HepG2 (cell line): ENCODE results near the gene DDI2. TPM values are rescaled to one million over a fixed set of nuclear protein-coding genes. Genes with fewer than 3 reads are reported as not detected.

Experiments used
- ATAC-seq: fragments of 200-7000 bp; cut with Tn5 transposase; 3 replicates; pipeline ENCODE4 v1.9.1; 2020; ENCODE audit warnings: mild to moderate bottlenecking, moderate library complexity
- BruUV-seq: library from RNA; stranded (reverse); fragments of 400-500 nt; replicated peaks from 2 replicates; lab custom pipeline; 2021; lab: Mats Ljungman, UMichigan
- CTCF ChIA-PET: fragments of 300-600 bp; formaldehyde crosslinking; extraction: SDS; loops from one replicate; lab custom pipeline; 2021; ENCODE audit warnings: low total read pairs, inconsistent platforms, low intra/inter-chr PET ratio; lab: Yijun Ruan, JAX
- POLR2A ChIA-PET: fragments of 350-600 bp; sonication (Branson Sonifier 250); formaldehyde crosslinking; loops from one replicate; lab custom pipeline; 2020; ENCODE audit warnings: antibody characterized with exemption, inconsistent platforms; lab: Yijun Ruan, JAX
- DNase-seq: peaks from one replicate; pipeline ENCODE4 v3.0.0-alpha.2; 2015; ENCODE audit warnings: low spot score
- FAIRE-seq: peaks from 3 replicates; lab custom pipeline; 2011; peaks lifted over from hg19 to GRCh38; lab: Jason Lieb, UNC
- H2AFZ ChIP-seq: one replicate; pipeline ENCODE4 v1.6.1; 2011; ENCODE audit warnings: low read length, inconsistent platforms
- H3K27ac ChIP-seq: fragments of 300-600 bp; 3 replicates; pipeline ENCODE4 v1.8.0; 2011; ENCODE audit warnings: mixed run types, mild to moderate bottlenecking, mixed read lengths, low read length, inconsistent platforms; ENCODE audit not compliant: insufficient read depth; ENCODE audit errors: extremely low read length
- H3K27me3 ChIP-seq, 2 experiments: fragments of 200-600 bp in 1 of 2; 2 replicates in 1 of 2; 3 replicates in 1 of 2; pipeline versions ENCODE4 v1.6.0 to v1.8.0; 2011; ENCODE audit warnings: low read length in 2 of 2, mild to moderate bottlenecking in 2 of 2, moderate library complexity in 2 of 2, inconsistent platforms in 1 of 2; ENCODE audit not compliant: insufficient read depth in 2 of 2, control insufficient read depth in 1 of 2
- H3K36me3 ChIP-seq, 2 experiments: fragments of 200-600 bp in 1 of 2; replicated peaks in 1 of 2; 2 replicates in 1 of 2; 3 replicates in 1 of 2; pipeline versions ENCODE4 v1.5.1 to v1.8.0; 2011; ENCODE audit warnings: low read length in 2 of 2, inconsistent platforms in 1 of 2; ENCODE audit not compliant: insufficient read depth in 2 of 2, control insufficient read depth in 1 of 2
- H3K4me1 ChIP-seq: 2 replicates; pipeline ENCODE4 v1.5.1; 2012; ENCODE audit warnings: low read length, inconsistent platforms; ENCODE audit not compliant: insufficient read depth
- H3K4me2 ChIP-seq: 2 replicates; pipeline ENCODE4 v1.6.0; 2011; ENCODE audit warnings: low read depth, low read length, inconsistent platforms
- H3K4me3 ChIP-seq, 3 experiments: fragments of 200-600 bp in 1 of 3; sonication (generic), shearing (Covaris generic) in 1 of 3; replicated peaks in 1 of 3; 2 replicates each; pipeline ENCODE4 v1.5.1; 2011 to 2016; ENCODE audit warnings: low read length in 3 of 3, inconsistent platforms in 2 of 3, low read depth in 2 of 3, mild to moderate bottlenecking in 2 of 3, control low read depth in 1 of 3, mixed read lengths in 1 of 3; ENCODE audit not compliant: insufficient read depth in 1 of 3
- H3K79me2 ChIP-seq: one replicate; pipeline ENCODE4 v1.6.1; 2011; ENCODE audit warnings: low read length, inconsistent platforms; ENCODE audit not compliant: insufficient read depth
- H3K9ac ChIP-seq: 2 replicates; pipeline ENCODE4 v1.6.0; 2011; ENCODE audit warnings: mild to moderate bottlenecking, low read depth, low read length, inconsistent platforms; ENCODE audit not compliant: insufficient read depth
- H3K9me3 ChIP-seq: 2 replicates; pipeline ENCODE4 v1.5.1; 2012; ENCODE audit warnings: mild to moderate bottlenecking, low read length
- H4K20me1 ChIP-seq: 2 replicates; pipeline ENCODE4 v1.6.0; 2011; ENCODE audit warnings: inconsistent platforms, mild to moderate bottlenecking, low read length, moderate library complexity; ENCODE audit not compliant: insufficient read depth
- HMG20B ChIP-seq: conservative IDR thresholded peaks from 2 replicates; pipeline ENCODE4 v1.6.1; 2016; ENCODE audit warnings: missing genetic modification reagents, missing compliant biosample characterization
- IKZF5 ChIP-seq: IDR thresholded peaks from 2 replicates; pipeline ENCODE4 v1.6.1; 2018; ENCODE audit warnings: missing genetic modification reagents, mild to moderate bottlenecking, missing compliant biosample characterization
- NR1H2 ChIP-seq: sonication (generic); formaldehyde crosslinking; IDR thresholded peaks from 2 replicates; pipeline ENCODE4 v1.8.1; 2022; ENCODE audit warnings: low read depth, missing genetic modification reagents, borderline replicate concordance
- RFX5 ChIP-seq: IDR thresholded peaks from 2 replicates; pipeline ENCODE4 v1.6.1; 2011; ENCODE audit warnings: low read depth, low read length, improper control_type of control experiment
- TOPORS ChIP-seq: sonication (generic); formaldehyde crosslinking; IDR thresholded peaks from 2 replicates; pipeline ENCODE4 v1.8.0; 2023; ENCODE audit warnings: mild to moderate bottlenecking, missing genetic modification reagents
- ZKSCAN5 ChIP-seq: sonication (generic); formaldehyde crosslinking; IDR thresholded peaks from 2 replicates; pipeline ENCODE4 v1.5.1; 2020; ENCODE audit warnings: mild to moderate bottlenecking, missing genetic modification reagents
- ZNF280D ChIP-seq: sonication (generic); formaldehyde crosslinking; IDR thresholded peaks from 2 replicates; pipeline ENCODE4 v1.5.1; 2020; ENCODE audit warnings: mild to moderate bottlenecking, missing genetic modification reagents
- ZNF510 ChIP-seq: sonication (generic); formaldehyde crosslinking; IDR thresholded peaks from 2 replicates; pipeline ENCODE4 v1.4.0; 2020; ENCODE audit warnings: low read depth, mild to moderate bottlenecking, missing genetic modification reagents
- ZNF746 ChIP-seq: sonication (generic); formaldehyde crosslinking; IDR thresholded peaks from 2 replicates; pipeline ENCODE4 v1.8.0; 2022; ENCODE audit warnings: mild to moderate bottlenecking, missing genetic modification reagents
- WGBS: methylation state at CpG from one replicate; pipeline ENCODE4 v1.1.6; 2017; ENCODE audit warnings: low lambda C conversion rate; 5-methylcytosine and 5-hydroxymethylcytosine counted together
- in situ Hi-C: cut with HindIII; loops from 2 replicates; pipeline ENCODE4 v1.10.0; 2017; ENCODE audit warnings: low pct_unique_long_range_greater_than_20kb; ENCODE audit not compliant: extremely low pct_ligation_motif_present
- intact Hi-C: fragments of 100-400 bp; cut with micrococcal nuclease; formaldehyde crosslinking; loops from one replicate; pipeline ENCODE4 v1.10.0; 2022; ENCODE audit not compliant: unreplicated experiment
- polyA plus RNA-seq, 8 experiments: library from polyadenylated mRNA; depleted of rRNA in 3 of 8; stranded (reverse) in 7 of 8; unstranded in 1 of 8; fragments of >200 nt; fragmentation: Illumina TruSeq in 4 of 8; extraction: Trizol in 4 of 8; gene quantifications; 2 replicates each; pipeline versions ENCODE4 v1.2.1 to v1.2.3, GENCODE V29; 2011 to 2016; ENCODE audit warnings: low read depth in 4 of 8, missing spikeins in 1 of 8, mixed read lengths in 1 of 8; ENCODE audit not compliant: insufficient read depth in 1 of 8
- total RNA-seq, 5 experiments: library from RNA; depleted of rRNA; stranded (reverse); fragments of >200 nt; fragmentation: Illumina TruSeq; extraction: Trizol; gene quantifications; 2 replicates each; pipeline ENCODE4 v1.2.3, GENCODE V29; 2016; ENCODE audit warnings: low read depth in 1 of 5

Gene DDI2
- total and polyA plus RNA-seq, 2 of the 13 experiments (the other 11 are each of a cell fraction or from before 2014, with no cell fraction given): 8.5 to 25.7 TPM

- BruUV-seq: no TSS peak
- Histone ChIP-seq H3K27ac (no peak overlapping the region), H2AFZ (no peak overlapping the region), H3K4me3 (no peak overlapping the region), H3K36me3 (peaks cover 4 to 15% of the 10 kb centered on the region in 2 experiments; a peak in 3 of 5 replicates), H3K9me3 (no peaks in the 10 kb centered on the region), H3K9ac (no peak overlapping the region), H3K27me3 (no peaks in the 10 kb centered on the region), H4K20me1 (no peaks in the 10 kb centered on the region), H3K4me2 (no peak overlapping the region), H3K79me2 (peaks cover 3% of the 10 kb centered on the region), H3K4me1 (no peaks in the 10 kb centered on the region)
- ATAC-seq (no peak), DNase-seq (no peak), FAIRE-seq (no peak)
- intact Hi-C loops (no loop called here), in situ Hi-C loops (no loop called here)
- 95% methylated on average over 6 of the region's 9 CpGs for WGBS
- TF ChIP-seq ZNF510 (CRISPR knock-in tag): no peak
- TF ChIP-seq RFX5: no peak
- TF ChIP-seq ZKSCAN5 (CRISPR knock-in tag): no peak
- TF ChIP-seq IKZF5 (CRISPR knock-in tag): no peak
- TF ChIP-seq NR1H2 (CRISPR knock-in tag): no peak
- TF ChIP-seq TOPORS (CRISPR knock-in tag): no peak
- TF ChIP-seq ZNF746 (CRISPR knock-in tag): no peak
- ChIA-PET POLR2A (no interaction called here), CTCF (no interaction called here)
Measured at GRCh38 chr1:15703562-15703961, 86.3 kb downstream of the DDI2 start.

GRCh38 chr1:15704526-15705183 is 87.4 kb downstream of the DDI2 start:
- no peak for DNase-seq

More at GRCh38 chr1:15704526-15705183, 87.4 kb downstream of the DDI2 start:
- Histone ChIP-seq H3K4me3 (no peak overlapping the region), H3K4me1 (no peaks in the 10 kb centered on the region), H3K9me3 (no peaks in the 10 kb centered on the region), H3K36me3 (peaks cover 4 to 21% of the 10 kb centered on the region in 2 experiments; a peak in 3 of 5 replicates), H3K9ac (no peak overlapping the region), H4K20me1 (0 out of 2 replicates have a peak, but pooled peaks cover 4% of the 10 kb centered on the region), H3K4me2 (no peak overlapping the region), H3K27me3 (no peaks in the 10 kb centered on the region), H2AFZ (no peak overlapping the region), H3K27ac (no peak overlapping the region), H3K79me2 (peaks cover 7% of the 10 kb centered on the region)
- BruUV-seq: no TSS peak
- CTCF ChIA-PET: no interaction called here
- intact Hi-C loops (no loop called here), in situ Hi-C loops (no loop called here)
- no peak for FAIRE-seq
- TF ChIP-seq HMG20B (CRISPR knock-in tag): no peak
- no peak for TF ChIP-seq ZNF280D (CRISPR knock-in tag)
- POLR2A ChIA-PET: no interaction called here
- ATAC-seq: no peak
- 96% methylated on average over 17 of the region's 17 CpGs for WGBS
